Measurements from ENCODE around the gene KCNK1. TPM values are rescaled to one million over a fixed set of nuclear protein-coding genes. Genes with fewer than 3 reads are reported as not detected.
A peak's percentile ranks its signal among the peaks of the same experiment; 100 is the strongest.

The KCNK1 gene
- total RNA-seq, 1 experiment from 2014 or later, result 39.2 TPM

DNA sequence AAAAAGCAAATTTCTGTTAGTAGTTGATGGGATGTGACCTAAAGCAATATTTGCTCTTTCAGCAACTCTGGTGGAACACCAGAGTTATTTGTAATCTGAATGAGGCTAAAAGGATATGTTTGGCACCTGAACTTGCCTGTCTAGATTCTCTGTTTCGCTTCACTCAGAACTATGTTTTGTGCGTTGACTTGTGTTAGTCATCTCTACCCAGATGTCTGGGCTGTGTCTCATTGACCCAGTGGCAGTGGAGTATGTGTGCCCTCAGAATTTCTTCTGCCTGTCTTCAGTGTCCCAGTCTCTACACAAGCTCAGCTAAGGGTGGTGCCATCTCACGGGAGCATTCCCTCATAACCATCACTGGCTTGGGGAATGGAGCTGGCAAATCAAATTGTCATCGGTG, 13.9 kb downstream of the KCNK1 start:
- Mint-ChIP-seq H3K27ac (ENCODE audit: unreplicated experiment) (no peak overlapping the region), H3K4me1 (ENCODE audit: low read depth, unreplicated experiment) (peaks cover 23% of the 10 kb centered on the region), H3K4me3 (ENCODE audit: low read depth, unreplicated experiment) (no peak overlapping the region), H3K36me3 (ENCODE audit: insufficient read depth, unreplicated experiment) (peaks cover 5% of the 10 kb centered on the region), H3K27me3 (ENCODE audit: unreplicated experiment) (no peaks in the 10 kb centered on the region), H3K9me3 (ENCODE audit: low read depth, unreplicated experiment) (no peaks in the 10 kb centered on the region)
- no TSS peak for BruUV-seq (replicated peaks)
- TF ChIP-seq, protein P1, sequence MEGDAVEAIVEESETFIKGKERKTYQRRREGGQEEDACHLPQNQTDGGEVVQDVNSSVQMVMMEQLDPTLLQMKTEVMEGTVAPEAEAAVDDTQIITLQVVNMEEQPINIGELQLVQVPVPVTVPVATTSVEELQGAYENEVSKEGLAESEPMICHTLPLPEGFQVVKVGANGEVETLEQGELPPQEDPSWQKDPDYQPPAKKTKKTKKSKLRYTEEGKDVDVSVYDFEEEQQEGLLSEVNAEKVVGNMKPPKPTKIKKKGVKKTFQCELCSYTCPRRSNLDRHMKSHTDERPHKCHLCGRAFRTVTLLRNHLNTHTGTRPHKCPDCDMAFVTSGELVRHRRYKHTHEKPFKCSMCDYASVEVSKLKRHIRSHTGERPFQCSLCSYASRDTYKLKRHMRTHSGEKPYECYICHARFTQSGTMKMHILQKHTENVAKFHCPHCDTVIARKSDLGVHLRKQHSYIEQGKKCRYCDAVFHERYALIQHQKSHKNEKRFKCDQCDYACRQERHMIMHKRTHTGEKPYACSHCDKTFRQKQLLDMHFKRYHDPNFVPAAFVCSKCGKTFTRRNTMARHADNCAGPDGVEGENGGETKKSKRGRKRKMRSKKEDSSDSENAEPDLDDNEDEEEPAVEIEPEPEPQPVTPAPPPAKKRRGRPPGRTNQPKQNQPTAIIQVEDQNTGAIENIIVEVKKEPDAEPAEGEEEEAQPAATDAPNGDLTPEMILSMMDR (IDR thresholded peaks at IDR 0.05; ENCODE audit: unreplicated experiment), result no peak
- DNase-seq, result no peak
- CTCF ChIA-PET, result interaction anchor here (0.6 kb wide), 1 partner anchor 162 kb away, joined by 6 read pairs; no protein-coding TSS in a partner anchor
- intact Hi-C loops (cut with micrococcal nuclease; ENCODE audit: unreplicated experiment), result no loop called here

DNA sequence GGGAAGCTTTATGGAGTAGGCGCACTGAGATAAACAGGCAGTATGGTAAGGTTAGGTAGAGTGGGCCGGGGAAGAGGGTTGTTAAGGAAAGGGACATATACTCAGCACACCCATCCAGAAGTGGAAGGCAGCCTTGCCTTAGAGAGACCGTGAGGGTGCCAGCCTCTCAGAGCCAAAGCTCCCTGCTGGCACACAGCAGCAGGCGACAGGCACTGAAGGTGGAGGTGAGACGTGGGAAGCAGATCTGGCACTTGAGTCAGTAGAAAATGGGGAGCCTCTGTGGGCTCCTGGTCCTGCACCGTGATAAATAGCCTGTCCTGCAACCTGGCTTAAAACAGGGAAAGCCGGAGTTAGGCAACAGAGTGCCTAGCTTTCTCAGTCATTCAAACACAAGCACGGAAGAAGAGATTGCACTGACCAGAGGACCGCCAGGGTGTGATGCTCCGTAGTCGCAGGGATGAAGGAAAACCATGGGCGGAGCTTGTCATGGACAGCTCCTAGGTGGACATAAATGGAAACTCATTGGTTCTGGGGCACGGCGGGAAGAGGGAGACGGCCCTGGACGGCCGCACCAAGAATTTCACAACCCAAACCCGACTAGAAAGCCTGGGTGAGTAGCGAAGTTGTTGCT, 15.5 kb downstream of the KCNK1 start:
- Mint-ChIP-seq H3K4me1 (ENCODE audit: low read depth, unreplicated experiment) (peaks cover 32% of the 10 kb centered on the region), H3K27ac (ENCODE audit: unreplicated experiment) (peak overlapping the region; percentile 24), H3K9me3 (ENCODE audit: low read depth, unreplicated experiment) (no peaks in the 10 kb centered on the region), H3K36me3 (ENCODE audit: insufficient read depth, unreplicated experiment) (peaks cover 11% of the 10 kb centered on the region), H3K4me3 (ENCODE audit: low read depth, unreplicated experiment) (no peak overlapping the region), H3K27me3 (ENCODE audit: unreplicated experiment) (no peaks in the 10 kb centered on the region)
- TF ChIP-seq, protein P1 (IDR thresholded peaks at IDR 0.05; ENCODE audit: unreplicated experiment), result no peak
- intact Hi-C loops (cut with micrococcal nuclease; ENCODE audit: unreplicated experiment), result no loop called here
- CTCF ChIA-PET, result no interaction called here
- DNase-seq, result no peak
- BruUV-seq (replicated peaks), result no TSS peak

DNA sequence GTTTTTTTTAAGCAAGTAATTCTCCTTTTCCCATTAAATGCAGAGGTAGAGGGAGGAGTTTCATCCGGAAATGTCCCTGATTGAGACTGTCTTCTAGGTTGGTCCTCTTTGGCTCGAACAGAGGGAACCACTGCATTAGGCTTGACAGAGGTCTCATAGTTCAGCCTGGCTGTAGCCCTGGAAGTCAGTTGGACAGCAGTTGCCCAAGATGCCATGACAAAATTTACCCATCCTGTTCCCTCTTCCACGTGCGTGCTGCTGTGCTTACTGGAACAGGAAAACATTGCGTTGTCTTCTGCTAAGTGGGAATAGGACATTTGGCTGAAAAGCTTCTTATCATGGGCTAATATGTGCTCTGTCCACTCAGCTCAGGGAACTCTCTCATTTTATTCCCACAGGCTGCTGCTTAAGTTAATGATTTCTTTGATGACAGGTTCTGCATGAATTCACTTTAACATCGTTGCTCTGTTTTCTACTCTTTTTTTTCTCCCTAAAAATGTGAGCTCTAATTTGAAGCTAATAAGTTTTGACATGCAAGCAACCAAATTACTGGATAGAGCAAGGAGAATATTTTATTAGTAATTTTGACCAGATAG, 18.0 kb downstream of the KCNK1 start:
- peaks cover 47% of the 10 kb centered on the region for H3K4me1 Mint-ChIP-seq (ENCODE audit: low read depth, unreplicated experiment)
- DNase-seq, result no peak
- peaks cover 23% of the 10 kb centered on the region for H3K36me3 Mint-ChIP-seq (ENCODE audit: insufficient read depth, unreplicated experiment)
- no peak overlapping the region for H3K27ac Mint-ChIP-seq (ENCODE audit: unreplicated experiment)
- BruUV-seq (replicated peaks), result no TSS peak
- peaks cover 3% of the 10 kb centered on the region for H3K9me3 Mint-ChIP-seq (ENCODE audit: low read depth, unreplicated experiment)
- intact Hi-C loops (cut with micrococcal nuclease; ENCODE audit: unreplicated experiment), result no loop called here
- TF ChIP-seq, protein P1 (IDR thresholded peaks at IDR 0.05; ENCODE audit: unreplicated experiment), result no peak
- CTCF ChIA-PET, result interaction anchor here (0.6 to 1.3 kb wide), 2 partner anchors 24 to 177 kb away, joined by 3 to 4 read pairs; no protein-coding TSS in a partner anchor
- H3K27me3 Mint-ChIP-seq (ENCODE audit: unreplicated experiment), result no peaks in the 10 kb centered on the region
- H3K4me3 Mint-ChIP-seq (ENCODE audit: low read depth, unreplicated experiment), result peak overlapping the region; percentile 39

DNA sequence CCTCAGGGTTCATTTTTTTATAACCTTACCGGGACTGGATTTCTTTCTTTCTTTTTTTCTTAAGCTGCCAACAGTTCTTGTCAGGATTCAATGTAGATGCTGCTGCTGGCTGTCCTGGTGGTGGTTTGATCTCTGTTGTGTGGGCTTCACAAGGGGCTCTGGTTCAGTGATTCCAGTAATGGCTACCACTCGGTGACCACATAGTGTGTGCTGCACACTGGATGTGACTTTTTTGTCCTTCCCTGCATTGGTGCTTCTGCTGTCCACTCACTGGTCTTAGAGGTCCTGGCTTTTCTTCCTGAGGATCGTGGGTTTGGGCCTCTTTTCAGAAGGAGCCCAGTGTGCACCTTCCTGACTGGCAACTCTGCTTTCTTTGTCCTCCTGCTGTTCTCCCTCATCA, 18.5 kb downstream of the KCNK1 start:
- BruUV-seq (replicated peaks), result no TSS peak
- intact Hi-C loops (cut with micrococcal nuclease; ENCODE audit: unreplicated experiment), result no loop called here
- CTCF ChIA-PET, result interaction anchor here (0.6 kb wide), 1 partner anchor 177 kb away, joined by 4 read pairs; no protein-coding TSS in a partner anchor
- Mint-ChIP-seq H3K36me3 (ENCODE audit: insufficient read depth, unreplicated experiment) (peaks cover 23% of the 10 kb centered on the region), H3K4me3 (ENCODE audit: low read depth, unreplicated experiment) (peak overlapping the region; percentile 39), H3K27ac (ENCODE audit: unreplicated experiment) (no peak overlapping the region), H3K4me1 (ENCODE audit: low read depth, unreplicated experiment) (peaks cover 47% of the 10 kb centered on the region), H3K9me3 (ENCODE audit: low read depth, unreplicated experiment) (peaks cover 3% of the 10 kb centered on the region), H3K27me3 (ENCODE audit: unreplicated experiment) (no peaks in the 10 kb centered on the region)
- DNase-seq, result no peak
- TF ChIP-seq, protein P1 (IDR thresholded peaks at IDR 0.05; ENCODE audit: unreplicated experiment), result no peak
